Measurements from ENCODE around the gene GRIK3.

GRCh38 chr1:36884801-36885200 lies 149.5 kb downstream of the GRIK3 start:
- TF ChIP-seq YY1 (IDR thresholded peaks at IDR 0.05; ENCODE audit: insufficient read depth, insufficient read length) (no peak), ZNF274 (IDR thresholded peaks at IDR 0.05; ENCODE audit: low read depth, low read length) (no peak)

All from NT2/D1 (cell line).